ENCODE results near the gene ANTXR1. TPM values are rescaled to one million over a fixed set of nuclear protein-coding genes. Genes with fewer than 3 reads are reported as not detected.
A peak's percentile ranks its signal among the peaks of the same experiment; 100 is the strongest.

Gene ANTXR1
- total and polyA plus RNA-seq, 7 experiments from 2014 or later: 0.18 TPM; not detected in 6

DNA sequence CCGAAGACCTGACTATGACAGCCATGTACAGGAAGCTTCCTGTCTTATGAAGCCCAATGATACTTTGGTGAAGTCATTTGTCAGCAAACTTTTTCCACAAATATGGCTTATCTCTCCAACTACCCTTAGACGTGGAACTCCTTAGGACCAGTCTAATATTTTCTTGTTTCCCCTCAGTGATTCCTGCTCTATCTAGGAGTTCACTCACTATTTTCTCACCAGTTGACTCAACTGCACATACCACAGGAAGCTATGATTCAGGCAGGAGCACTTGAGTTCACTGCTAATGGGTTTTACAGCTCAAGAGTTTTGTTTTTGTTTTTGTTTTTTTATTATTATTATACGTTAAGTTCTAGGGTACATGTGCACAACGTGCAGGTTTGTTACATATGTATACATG is 109.3 kb downstream of the ANTXR1 start:
- ChIA-PET CTCF (no interaction called here), POLR2A (no interaction called here)
- intact Hi-C loops (cut with micrococcal nuclease): no loop called here
- H3K27me3 Mint-ChIP-seq: peaks cover 0 to 21% (median 13%) of the 10 kb centered on the region in 5 donors
- Histone ChIP-seq H3K27ac (ENCODE audit: low read depth, low read length) (no peak overlapping the region), H3K4me3 (ENCODE audit: low read length) (no peak overlapping the region), H3K36me3 (ENCODE audit: control insufficient read depth in 2 of 3, insufficient read depth in 3 of 3, low read length in 3 of 3) (no peaks in the 10 kb centered on the region), H3K27me3 (ENCODE audit: control insufficient read depth in 2 of 2, insufficient read depth in 2 of 2, low read length in 2 of 2) (no peaks in the 10 kb centered on the region), H3K9me3 (ENCODE audit: control insufficient read depth in 2 of 3, low read length in 3 of 3) (no peaks in the 10 kb centered on the region), H3K4me1 (ENCODE audit: control insufficient read depth in 2 of 2, insufficient read depth in 2 of 2, low read length in 2 of 2) (no peaks in the 10 kb centered on the region)
- H3K27ac Mint-ChIP-seq: no peak overlapping the region
- ATAC-seq (no peak), DNase-seq (no peak)
- H3K4me3 Mint-ChIP-seq: no peak overlapping the region
- no peaks in the 10 kb centered on the region for H3K36me3 Mint-ChIP-seq
- peaks cover 0 to 1% (median 0%) of the 10 kb centered on the region in 7 donors for H3K4me1 Mint-ChIP-seq
- H3K9me3 Mint-ChIP-seq: peaks cover 0 to 2% (median 0%) of the 10 kb centered on the region in 11 donors

DNA sequence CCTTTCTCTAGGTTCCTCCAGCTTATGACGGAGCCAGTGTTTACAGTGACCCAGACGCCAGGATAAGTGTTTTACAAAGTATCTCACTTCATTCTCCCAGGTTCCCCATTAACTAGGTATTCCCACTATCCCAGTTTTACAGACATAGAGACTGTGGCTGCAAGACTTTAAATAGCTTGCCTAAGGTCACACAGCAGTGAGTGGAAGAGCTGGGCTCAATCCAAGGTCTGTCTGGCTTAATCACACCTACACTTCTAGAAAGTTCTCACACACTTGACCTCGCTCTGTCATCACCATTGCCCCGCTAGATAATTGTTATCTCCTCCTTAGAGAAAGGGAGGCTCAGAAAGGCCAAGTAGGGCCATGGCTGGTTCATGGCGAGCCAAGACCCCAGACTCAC is 110.2 kb downstream of the ANTXR1 start:
- ChIA-PET CTCF (no interaction called here), POLR2A (no interaction called here)
- H3K9me3 Mint-ChIP-seq: peaks cover 0 to 2% (median 0%) of the 10 kb centered on the region in 11 donors
- H3K27ac ChIP-seq (ENCODE audit: low read depth, low read length): no peak overlapping the region
- no peaks in the 10 kb centered on the region for H3K4me1 ChIP-seq (ENCODE audit: control insufficient read depth in 2 of 2, insufficient read depth in 2 of 2, low read length in 2 of 2)
- no peak for ATAC-seq
- DNase-seq: no peak
- no peak overlapping the region for H3K27ac Mint-ChIP-seq
- no peaks in the 10 kb centered on the region for H3K27me3 ChIP-seq (ENCODE audit: control insufficient read depth in 2 of 2, insufficient read depth in 2 of 2, low read length in 2 of 2)
- H3K4me3 Mint-ChIP-seq: no peak overlapping the region
- no peaks in the 10 kb centered on the region for H3K9me3 ChIP-seq (ENCODE audit: control insufficient read depth in 2 of 3, low read length in 3 of 3)
- intact Hi-C loops (cut with micrococcal nuclease): no loop called here
- peaks cover 0 to 25% (median 13%) of the 10 kb centered on the region in 5 donors for H3K27me3 Mint-ChIP-seq
- peaks cover 0 to 1% (median 0%) of the 10 kb centered on the region in 7 donors for H3K4me1 Mint-ChIP-seq
- H3K36me3 ChIP-seq (ENCODE audit: control insufficient read depth in 2 of 3, insufficient read depth in 3 of 3, low read length in 3 of 3): no peaks in the 10 kb centered on the region
- H3K36me3 Mint-ChIP-seq: no peaks in the 10 kb centered on the region
- no peak overlapping the region for H3K4me3 ChIP-seq (ENCODE audit: low read length)

DNA sequence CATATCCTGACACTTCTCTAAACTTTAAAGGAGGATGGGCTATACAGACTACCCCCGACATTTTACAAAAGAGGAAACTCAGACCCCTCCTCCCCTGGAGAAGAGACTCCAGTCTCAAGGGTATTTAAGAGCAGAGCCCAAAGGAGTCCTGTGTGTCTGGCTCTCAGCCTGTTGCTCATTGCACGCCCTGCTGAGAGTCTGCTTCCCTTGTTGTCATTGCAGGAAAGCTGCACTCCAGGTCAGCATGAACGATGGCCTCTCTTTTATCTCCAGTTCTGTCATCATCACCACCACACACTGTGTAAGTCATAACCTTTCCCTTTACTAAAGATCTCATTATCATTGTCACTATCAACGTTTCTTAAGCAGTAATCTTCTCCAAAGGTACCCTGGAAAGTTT is 111.4 kb downstream of the ANTXR1 start:
- POLR2A ChIA-PET: no interaction called here
- H3K4me3 Mint-ChIP-seq: no peak overlapping the region
- H3K4me1 Mint-ChIP-seq: peaks cover 0 to 1% (median 0%) of the 10 kb centered on the region in 7 donors
- CTCF ChIA-PET: no interaction called here
- no peaks in the 10 kb centered on the region for H3K27me3 ChIP-seq (ENCODE audit: control insufficient read depth in 2 of 2, insufficient read depth in 2 of 2, low read length in 2 of 2)
- H3K36me3 ChIP-seq (ENCODE audit: control insufficient read depth in 2 of 3, insufficient read depth in 3 of 3, low read length in 3 of 3): no peaks in the 10 kb centered on the region
- no peaks in the 10 kb centered on the region for H3K36me3 Mint-ChIP-seq
- H3K9me3 Mint-ChIP-seq: peaks cover 0 to 2% (median 0%) of the 10 kb centered on the region in 11 donors
- no peaks in the 10 kb centered on the region for H3K9me3 ChIP-seq (ENCODE audit: control insufficient read depth in 2 of 3, low read length in 3 of 3)
- ATAC-seq: no peak
- no peak overlapping the region for H3K27ac ChIP-seq (ENCODE audit: low read depth, low read length)
- no peak overlapping the region for H3K4me3 ChIP-seq (ENCODE audit: low read length)
- intact Hi-C loops (cut with micrococcal nuclease): no loop called here
- H3K27ac Mint-ChIP-seq: no peak overlapping the region
- no peak for DNase-seq
- peaks cover 0 to 25% (median 16%) of the 10 kb centered on the region in 5 donors for H3K27me3 Mint-ChIP-seq
- no peaks in the 10 kb centered on the region for H3K4me1 ChIP-seq (ENCODE audit: control insufficient read depth in 2 of 2, insufficient read depth in 2 of 2, low read length in 2 of 2)

DNA sequence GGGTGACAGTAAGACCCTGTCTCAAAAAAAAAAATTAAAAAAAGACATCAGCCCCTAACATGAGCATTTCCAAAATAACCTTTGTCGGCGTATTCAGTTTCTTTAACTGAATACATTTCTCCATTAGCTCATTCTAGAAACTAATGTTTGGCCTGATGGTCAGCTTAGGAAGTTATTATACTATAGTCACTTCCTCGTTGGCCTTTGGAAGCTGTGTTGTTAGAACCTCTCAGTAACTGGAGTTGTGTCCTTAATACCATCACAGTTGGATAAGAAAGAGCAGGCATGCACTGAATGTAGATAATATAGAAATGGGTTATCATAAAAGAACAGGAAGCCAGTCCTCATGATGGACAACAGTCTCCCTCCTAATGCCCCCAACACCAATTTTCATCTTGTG is 112.8 kb downstream of the ANTXR1 start:
- no peak for DNase-seq
- no peaks in the 10 kb centered on the region for H3K36me3 ChIP-seq (ENCODE audit: control insufficient read depth in 2 of 3, insufficient read depth in 3 of 3, low read length in 3 of 3)
- Mint-ChIP-seq H3K36me3 (no peaks in the 10 kb centered on the region), H3K27me3 (peaks cover 0 to 23% (median 16%) of the 10 kb centered on the region in 5 donors), H3K4me1 (peaks cover 0 to 1% (median 0%) of the 10 kb centered on the region in 7 donors), H3K9me3 (peaks cover 0 to 2% (median 0%) of the 10 kb centered on the region in 11 donors), H3K4me3 (no peak overlapping the region), H3K27ac (no peak overlapping the region)
- POLR2A ChIA-PET: no interaction called here
- intact Hi-C loops (cut with micrococcal nuclease): no loop called here
- CTCF ChIA-PET: no interaction called here
- H3K4me1 ChIP-seq (ENCODE audit: control insufficient read depth in 2 of 2, insufficient read depth in 2 of 2, low read length in 2 of 2): no peaks in the 10 kb centered on the region
- no peaks in the 10 kb centered on the region for H3K9me3 ChIP-seq (ENCODE audit: control insufficient read depth in 2 of 3, low read length in 3 of 3)
- no peak for ATAC-seq
- no peak overlapping the region for H3K4me3 ChIP-seq (ENCODE audit: low read length)
- H3K27ac ChIP-seq (ENCODE audit: low read depth, low read length): no peak overlapping the region
- no peaks in the 10 kb centered on the region for H3K27me3 ChIP-seq (ENCODE audit: control insufficient read depth in 2 of 2, insufficient read depth in 2 of 2, low read length in 2 of 2)

DNA sequence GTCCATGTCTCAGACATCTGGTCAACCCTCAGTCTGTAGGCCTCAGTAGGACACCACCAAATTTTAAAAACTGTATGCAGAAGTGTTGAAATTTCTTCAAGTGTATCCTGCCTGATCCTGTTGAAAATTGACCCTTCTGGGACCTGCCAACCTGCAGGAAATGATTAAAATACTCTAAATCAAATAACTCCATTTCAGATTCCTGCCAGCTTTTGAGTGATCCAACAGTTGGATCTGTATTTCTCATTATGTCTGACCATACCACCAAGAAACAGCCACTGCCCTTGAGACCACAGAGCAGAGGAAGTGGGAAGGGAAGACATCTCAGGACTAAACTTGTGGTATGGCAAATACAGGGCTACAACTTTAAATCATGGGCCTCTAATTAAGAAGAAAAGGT is 113.4 kb downstream of the ANTXR1 start:
- H3K27ac Mint-ChIP-seq: no peak overlapping the region
- Histone ChIP-seq H3K4me1 (ENCODE audit: control insufficient read depth in 2 of 2, insufficient read depth in 2 of 2, low read length in 2 of 2) (no peaks in the 10 kb centered on the region), H3K27me3 (ENCODE audit: control insufficient read depth in 2 of 2, insufficient read depth in 2 of 2, low read length in 2 of 2) (no peaks in the 10 kb centered on the region), H3K27ac (ENCODE audit: low read depth, low read length) (no peak overlapping the region), H3K36me3 (ENCODE audit: control insufficient read depth in 2 of 3, insufficient read depth in 3 of 3, low read length in 3 of 3) (no peaks in the 10 kb centered on the region), H3K9me3 (ENCODE audit: control insufficient read depth in 2 of 3, low read length in 3 of 3) (no peaks in the 10 kb centered on the region), H3K4me3 (ENCODE audit: low read length) (no peak overlapping the region)
- peaks cover 0 to 2% (median 0%) of the 10 kb centered on the region in 11 donors for H3K9me3 Mint-ChIP-seq
- ATAC-seq: no peak
- ChIA-PET POLR2A (no interaction called here), CTCF (no interaction called here)
- peaks cover 0 to under 1% (median 0%) of the 10 kb centered on the region in 7 donors for H3K4me1 Mint-ChIP-seq
- H3K36me3 Mint-ChIP-seq: no peaks in the 10 kb centered on the region
- DNase-seq: no peak
- H3K27me3 Mint-ChIP-seq: peaks cover 0 to 21% (median 16%) of the 10 kb centered on the region in 5 donors
- intact Hi-C loops (cut with micrococcal nuclease): no loop called here
- no peak overlapping the region for H3K4me3 Mint-ChIP-seq

DNA sequence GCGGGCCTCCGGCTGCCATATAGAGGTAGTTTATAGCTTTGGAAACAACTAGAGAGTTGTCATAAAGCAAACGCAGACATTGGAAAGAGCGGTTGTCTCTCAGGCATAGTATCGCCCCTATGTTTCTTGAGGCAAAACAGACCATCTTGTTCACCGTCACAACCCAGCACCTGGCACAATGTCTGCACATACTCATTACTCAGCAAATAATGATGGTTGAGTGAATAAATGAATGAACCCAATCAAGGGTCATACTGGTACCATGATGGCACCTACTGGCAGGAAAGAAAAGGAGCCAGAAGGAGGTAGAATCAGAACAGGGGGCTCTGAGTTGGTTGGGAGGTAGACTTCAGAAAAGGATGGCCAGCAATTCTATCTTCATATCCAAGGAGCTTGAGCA is 118.5 kb downstream of the ANTXR1 start:
- Mint-ChIP-seq H3K36me3 (no peaks in the 10 kb centered on the region), H3K27ac (peak overlapping the region in 1 of 9 donors; percentile 24), H3K4me3 (no peak overlapping the region), H3K4me1 (no peaks in the 10 kb centered on the region), H3K9me3 (no peaks in the 10 kb centered on the region), H3K27me3 (peaks cover 5 to 19% (median 10%) of the 10 kb centered on the region in 5 donors)
- Histone ChIP-seq H3K4me3 (ENCODE audit: low read length) (no peak overlapping the region), H3K36me3 (ENCODE audit: control insufficient read depth in 2 of 3, insufficient read depth in 3 of 3, low read length in 3 of 3) (no peaks in the 10 kb centered on the region), H3K4me1 (ENCODE audit: control insufficient read depth in 2 of 2, insufficient read depth in 2 of 2, low read length in 2 of 2) (no peaks in the 10 kb centered on the region), H3K27me3 (ENCODE audit: control insufficient read depth in 2 of 2, insufficient read depth in 2 of 2, low read length in 2 of 2) (no peaks in the 10 kb centered on the region), H3K27ac (ENCODE audit: low read depth, low read length) (no peak overlapping the region), H3K9me3 (ENCODE audit: control insufficient read depth in 2 of 3, low read length in 3 of 3) (no peaks in the 10 kb centered on the region)
- DNase-seq: no peak
- ChIA-PET CTCF (no interaction called here), POLR2A (no interaction called here)
- ATAC-seq: no peak
- intact Hi-C loops (cut with micrococcal nuclease): no loop called here

DNA sequence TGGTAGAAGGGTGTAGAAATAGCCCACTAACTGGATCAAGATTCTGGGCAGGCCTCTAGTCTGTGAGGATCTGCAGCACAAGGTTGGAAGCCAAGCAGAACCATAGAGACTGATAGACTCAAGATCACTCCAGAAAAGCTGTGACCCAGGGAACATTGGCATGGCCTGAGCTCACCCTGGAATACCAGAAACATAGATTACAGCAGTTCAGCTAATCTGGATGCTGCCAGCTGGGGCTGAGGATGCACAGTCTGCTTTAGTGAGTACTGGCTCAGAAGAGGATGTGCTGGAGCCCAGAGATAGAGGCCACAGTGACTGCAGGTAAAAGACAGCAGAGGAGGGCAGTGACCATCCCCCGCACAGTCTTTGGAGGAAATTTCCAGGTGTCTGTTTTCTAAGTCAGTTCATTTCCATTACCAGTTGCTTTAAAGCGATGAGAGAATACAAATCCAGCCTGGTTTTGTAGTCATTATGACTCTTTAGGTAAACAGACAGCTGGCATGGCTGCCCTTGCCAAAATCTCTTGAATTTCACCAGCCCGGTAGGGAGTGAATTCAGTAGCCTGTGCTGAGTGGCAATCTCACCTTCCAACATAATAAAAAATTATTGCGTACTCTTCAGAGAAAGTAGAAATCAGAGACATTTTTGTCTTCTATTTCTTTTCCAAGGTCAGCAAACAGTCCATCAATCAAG is 119.2 kb downstream of the ANTXR1 start:
- H3K4me1 ChIP-seq (ENCODE audit: control insufficient read depth in 2 of 2, insufficient read depth in 2 of 2, low read length in 2 of 2): no peaks in the 10 kb centered on the region
- H3K27me3 ChIP-seq (ENCODE audit: control insufficient read depth in 2 of 2, insufficient read depth in 2 of 2, low read length in 2 of 2): no peaks in the 10 kb centered on the region
- no peaks in the 10 kb centered on the region for H3K36me3 Mint-ChIP-seq

More for the DNA sequence above, 119.2 kb downstream of the ANTXR1 start:
- ATAC-seq: no peak
- peaks cover 5 to 21% (median 13%) of the 10 kb centered on the region in 5 donors for H3K27me3 Mint-ChIP-seq
- H3K4me1 Mint-ChIP-seq: no peaks in the 10 kb centered on the region
- no peak overlapping the region for H3K4me3 Mint-ChIP-seq
- peak overlapping the region in 1 of 9 donors; percentile 23 for H3K27ac Mint-ChIP-seq
- Histone ChIP-seq H3K27ac (ENCODE audit: low read depth, low read length) (no peak overlapping the region), H3K4me3 (ENCODE audit: low read length) (no peak overlapping the region), H3K9me3 (ENCODE audit: control insufficient read depth in 2 of 3, low read length in 3 of 3) (no peaks in the 10 kb centered on the region), H3K36me3 (ENCODE audit: control insufficient read depth in 2 of 3, insufficient read depth in 3 of 3, low read length in 3 of 3) (no peaks in the 10 kb centered on the region)
- intact Hi-C loops (cut with micrococcal nuclease): no loop called here
- no peak for DNase-seq
- POLR2A ChIA-PET: no interaction called here
- CTCF ChIA-PET: no interaction called here
- H3K9me3 Mint-ChIP-seq: no peaks in the 10 kb centered on the region

Measured in naive thymus-derived CD4-positive, alpha-beta T cell (primary cell).